Tibial nerve (tissue), 4 donors: ENCODE measurements around the gene ZNF117. TPM values are rescaled to one million over a fixed set of nuclear protein-coding genes. Genes with fewer than 3 reads are reported as not detected.
"Not testable (repeated sequence)": the region's sequence is repeated elsewhere in the genome, so short reads cannot be mapped to it uniquely, and the experiment has no call there.

Source experiments
- DNase-seq, 2 donors: peaks; one replicate each; pipeline ENCODE4 v3.0.0-alpha.2; 2019; ENCODE audit warnings: low spot score in 2 of 2
- H3K27ac ChIP-seq, 4 donors: fragments of 200-600 bp; sonication (generic) in 3 of 4; one replicate each; pipeline ENCODE4 v1.5.1; 2017 to 2019; ENCODE audit warnings: mild to moderate bottlenecking in 1 of 4
- H3K27me3 ChIP-seq, 2 donors: fragments of 200-600 bp; sonication (generic) in 1 of 2; one replicate each; pipeline versions ENCODE4 v1.5.1 to v1.6.0; 2017 to 2019
- H3K36me3 ChIP-seq, 3 donors: fragments of 200-600 bp; sonication (generic); one replicate each; pipeline ENCODE4 v1.5.1; 2018 to 2019
- H3K4me1 ChIP-seq, 4 donors: fragments of 200-600 bp; sonication (generic) in 3 of 4; one replicate each; pipeline ENCODE4 v1.5.1; 2017 to 2019
- H3K4me3 ChIP-seq, 4 donors: fragments of 200-600 bp; sonication (generic) in 3 of 4; one replicate each; pipeline ENCODE4 v1.5.1; 2017 to 2019; ENCODE audit warnings: mild to moderate bottlenecking in 1 of 4, moderate library complexity in 1 of 4
- H3K9me3 ChIP-seq, 4 donors: fragments of 200-600 bp; sonication (generic) in 3 of 4; one replicate each; pipeline ENCODE4 v1.5.1; 2017 to 2019
- EP300 ChIP-seq, 2 donors: sonication (generic); formaldehyde crosslinking; IDR thresholded peaks; one replicate each; pipeline ENCODE4 v1.6.1; 2017; ENCODE audit warnings: antibody characterized with exemption in 2 of 2, mild to moderate bottlenecking in 1 of 2
- POLR2A ChIP-seq, 2 donors: fragments of 450-650 bp; IDR thresholded peaks; one replicate each; pipeline ENCODE4 v1.6.1; 2017; ENCODE audit warnings: antibody characterized with exemption in 2 of 2, mild to moderate bottlenecking in 2 of 2, moderate library complexity in 2 of 2
- WGBS, 2 donors: methylation state at CpG; one replicate each; pipeline ENCODE4 v1.1.5; 2018; 5-methylcytosine and 5-hydroxymethylcytosine counted together
- total RNA-seq, 4 donors: library from RNA; depleted of rRNA; stranded (reverse); fragments of >200 nt; gene quantifications; one replicate each; pipeline ENCODE4 v1.1.0, GENCODE V29; 2016
- TF ChIP-seq, protein P1 (sequence below), 5 experiments: fragments of 200-600 bp in 3 of 5; fragments of 450-650 bp in 2 of 5; sonication (generic) in 3 of 5; IDR thresholded peaks; one replicate each; pipeline ENCODE4 v1.5.1; 2016 to 2019; ENCODE audit warnings: antibody characterized with exemption in 5 of 5, mild to moderate bottlenecking in 3 of 5, moderate library complexity in 2 of 5

Gene ZNF117
- total RNA-seq, 4 donors from 2014 or later: 15.1 to 22.2 (median 15.4) TPM

DNA sequence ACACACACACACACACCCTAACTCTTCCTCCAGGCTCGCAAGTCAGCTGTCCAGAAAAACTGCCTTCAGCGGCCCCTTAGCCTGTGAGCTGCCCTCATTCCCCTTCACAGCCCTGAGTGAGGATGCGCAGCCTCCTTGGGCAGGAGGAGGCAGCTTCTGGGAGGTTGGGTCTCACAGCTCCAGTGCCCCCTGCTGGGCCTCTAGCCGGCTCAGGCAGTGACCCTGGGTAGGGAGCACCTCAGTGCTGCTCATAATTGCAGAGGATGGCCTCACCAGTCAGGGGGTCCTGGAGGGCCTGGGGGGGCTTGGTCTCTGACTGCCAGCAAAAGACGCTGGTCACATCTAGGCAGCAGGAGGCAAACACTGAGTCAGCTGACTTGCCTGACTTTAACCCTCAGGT, 44.1 kb downstream of the ZNF117 start:
- H3K36me3 ChIP-seq: no peaks in the 10 kb centered on the region
- H3K27ac ChIP-seq: no peak overlapping the region
- no peak for TF ChIP-seq EP300 (IDR thresholded peaks at IDR 0.05)
- TF ChIP-seq, protein P1, sequence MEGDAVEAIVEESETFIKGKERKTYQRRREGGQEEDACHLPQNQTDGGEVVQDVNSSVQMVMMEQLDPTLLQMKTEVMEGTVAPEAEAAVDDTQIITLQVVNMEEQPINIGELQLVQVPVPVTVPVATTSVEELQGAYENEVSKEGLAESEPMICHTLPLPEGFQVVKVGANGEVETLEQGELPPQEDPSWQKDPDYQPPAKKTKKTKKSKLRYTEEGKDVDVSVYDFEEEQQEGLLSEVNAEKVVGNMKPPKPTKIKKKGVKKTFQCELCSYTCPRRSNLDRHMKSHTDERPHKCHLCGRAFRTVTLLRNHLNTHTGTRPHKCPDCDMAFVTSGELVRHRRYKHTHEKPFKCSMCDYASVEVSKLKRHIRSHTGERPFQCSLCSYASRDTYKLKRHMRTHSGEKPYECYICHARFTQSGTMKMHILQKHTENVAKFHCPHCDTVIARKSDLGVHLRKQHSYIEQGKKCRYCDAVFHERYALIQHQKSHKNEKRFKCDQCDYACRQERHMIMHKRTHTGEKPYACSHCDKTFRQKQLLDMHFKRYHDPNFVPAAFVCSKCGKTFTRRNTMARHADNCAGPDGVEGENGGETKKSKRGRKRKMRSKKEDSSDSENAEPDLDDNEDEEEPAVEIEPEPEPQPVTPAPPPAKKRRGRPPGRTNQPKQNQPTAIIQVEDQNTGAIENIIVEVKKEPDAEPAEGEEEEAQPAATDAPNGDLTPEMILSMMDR (IDR thresholded peaks at IDR 0.05): no peak
- TF ChIP-seq POLR2A (IDR thresholded peaks at IDR 0.05): no peak
- WGBS, 2 donors: 39% methylated on average over 5 of the region's 5 CpGs
- no peaks in the 10 kb centered on the region for H3K9me3 ChIP-seq
- no peak for DNase-seq
- peaks cover 0 to 16% (median 9%) of the 10 kb centered on the region in 4 donors for H3K4me1 ChIP-seq
- no peak overlapping the region for H3K4me3 ChIP-seq
- H3K27me3 ChIP-seq: peaks cover 0 to 36% of the 10 kb centered on the region in 2 donors

- Histone ChIP-seq H3K27ac (no peak overlapping the region), H3K36me3 (no peaks in the 10 kb centered on the region), H3K4me3 (no peak overlapping the region), H3K4me1 (peaks cover 0 to 12% (median 9%) of the 10 kb centered on the region in 4 donors), H3K9me3 (no peaks in the 10 kb centered on the region), H3K27me3 (peaks cover 0 to 36% of the 10 kb centered on the region in 2 donors)
- WGBS, 2 donors: 47 to 50% methylated on average over 2 of the region's 2 CpGs
- TF ChIP-seq, protein P1 (IDR thresholded peaks at IDR 0.05): no peak
- no peak for TF ChIP-seq POLR2A (IDR thresholded peaks at IDR 0.05)
- TF ChIP-seq EP300 (IDR thresholded peaks at IDR 0.05): no peak
- no peak for DNase-seq
Observed at GRCh38 chr7:64945503-64946175, 45.2 kb downstream of the ZNF117 start.

GRCh38 chr7:64944667-64945502, 46.0 kb downstream of the ZNF117 start:
- not testable (repeated sequence) for H3K9me3 ChIP-seq

DNA sequence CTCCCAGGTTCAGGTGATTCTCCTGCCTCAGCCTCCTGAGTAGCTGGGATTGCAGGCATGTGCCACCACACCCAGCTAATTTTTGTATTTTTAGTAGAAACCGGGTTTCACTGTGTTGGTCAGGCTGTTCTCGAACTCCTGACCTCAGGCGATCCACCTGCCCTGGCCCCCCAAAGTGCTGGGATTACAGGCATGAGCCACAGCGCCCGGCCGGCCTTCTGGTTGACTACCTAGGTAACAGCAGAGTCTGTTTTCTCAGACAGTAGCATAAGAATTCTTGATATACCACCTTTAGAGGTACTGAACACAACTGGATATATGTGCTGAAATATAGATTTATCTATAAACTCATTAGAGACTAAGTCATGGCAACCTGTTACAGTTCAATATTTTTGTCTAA, 50.8 kb downstream of the ZNF117 start:
- H3K27ac ChIP-seq, H3K9me3 ChIP-seq, DNase-seq, H3K4me3 ChIP-seq, H3K4me1 ChIP-seq, H3K27me3 ChIP-seq, H3K36me3 ChIP-seq: not testable (repeated sequence)
- 94 to 97% methylated on average over 6 of the region's 6 CpGs for WGBS, 2 donors

More at GRCh38 chr7:64944667-64945502, 46.0 kb downstream of the ZNF117 start:
- Histone ChIP-seq H3K4me1 (peaks cover 0 to 12% (median 9%) of the 10 kb centered on the region in 4 donors), H3K27me3 (peaks cover 0 to 36% of the 10 kb centered on the region in 2 donors)
- 83 to 86% methylated on average over 5 of the region's 5 CpGs for WGBS, 2 donors
- H3K27ac ChIP-seq, DNase-seq, H3K4me3 ChIP-seq, H3K36me3 ChIP-seq: not testable (repeated sequence)

DNA sequence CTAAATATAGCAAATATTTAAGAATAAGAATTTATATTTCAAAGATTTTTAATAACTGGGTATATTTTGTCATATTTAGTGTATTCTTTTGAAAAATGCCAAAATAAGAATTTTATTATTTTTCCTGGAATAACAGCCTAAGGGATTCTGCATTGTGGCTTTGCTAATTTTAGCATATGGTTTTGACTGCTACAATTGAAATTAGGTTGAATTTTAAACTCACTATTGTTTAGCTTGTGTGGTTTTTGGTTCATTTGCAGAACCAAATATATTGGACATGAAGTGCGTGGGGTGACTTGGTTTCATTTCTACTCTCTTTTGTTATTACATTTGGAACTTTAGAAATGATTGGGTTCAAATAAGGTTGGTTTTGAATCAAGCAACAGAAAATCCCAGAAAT, 52.3 kb downstream of the ZNF117 start:
- 81 to 92% methylated on average over 1 of the region's 1 CpG for WGBS, 2 donors
- H3K36me3 ChIP-seq: no peaks in the 10 kb centered on the region
- peaks cover 0 to 11% (median 4%) of the 10 kb centered on the region in 4 donors for H3K9me3 ChIP-seq
- H3K4me1 ChIP-seq: no peaks in the 10 kb centered on the region
- H3K4me3 ChIP-seq: no peak overlapping the region
- TF ChIP-seq POLR2A (IDR thresholded peaks at IDR 0.05) (no peak), EP300 (IDR thresholded peaks at IDR 0.05) (no peak)
- TF ChIP-seq, protein P1 (IDR thresholded peaks at IDR 0.05): no peak
- H3K27ac ChIP-seq: no peak overlapping the region
- no peaks in the 10 kb centered on the region for H3K27me3 ChIP-seq
- DNase-seq: no peak

DNA sequence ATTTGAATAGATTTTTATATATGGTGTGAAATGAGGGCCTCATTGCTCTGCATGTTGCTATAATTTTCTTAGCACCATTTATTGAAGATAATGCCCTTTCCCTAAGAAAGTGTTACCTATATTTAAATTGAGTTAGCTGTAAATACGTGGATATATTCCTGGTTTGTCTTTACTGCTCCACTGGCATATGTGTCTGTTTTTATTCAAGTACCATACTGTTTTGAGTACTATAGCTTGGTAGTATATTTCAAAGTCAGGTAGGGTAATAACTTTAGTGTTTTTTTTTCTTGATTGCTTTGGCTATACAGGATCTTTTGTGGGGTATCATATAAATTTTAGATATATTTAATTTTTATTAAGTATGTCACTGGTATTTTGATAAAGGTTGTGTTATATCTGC, 56.4 kb downstream of the ZNF117 start:
- no peaks in the 10 kb centered on the region for H3K4me1 ChIP-seq
- WGBS, 2 donors: 94% methylated on average over 1 of the region's 1 CpG
- H3K9me3 ChIP-seq: peaks cover 0 to 33% (median 5%) of the 10 kb centered on the region in 4 donors
- TF ChIP-seq POLR2A (IDR thresholded peaks at IDR 0.05) (no peak), EP300 (IDR thresholded peaks at IDR 0.05) (no peak)
- TF ChIP-seq, protein P1 (IDR thresholded peaks at IDR 0.05): no peak
- H3K4me3 ChIP-seq: no peak overlapping the region
- no peak for DNase-seq
- peaks cover 0 to 8% (median 0%) of the 10 kb centered on the region in 3 donors for H3K36me3 ChIP-seq
- H3K27ac ChIP-seq: no peak overlapping the region
- H3K27me3 ChIP-seq: no peaks in the 10 kb centered on the region

- peaks cover 0 to 67% (median 16%) of the 10 kb centered on the region in 4 donors for H3K9me3 ChIP-seq
- H3K4me1 ChIP-seq, DNase-seq, H3K4me3 ChIP-seq, H3K27ac ChIP-seq, H3K27me3 ChIP-seq: not testable (repeated sequence)
- H3K36me3 ChIP-seq: peaks cover 0 to 60% (median 0%) of the 10 kb centered on the region in 3 donors
- 93 to 99% methylated on average over 4 of the region's 4 CpGs for WGBS, 2 donors
Observed at GRCh38 chr7:64928252-64929187, 62.3 kb downstream of the ZNF117 start.
